Coronary artery (tissue), 2 donors: ENCODE results near the gene BID.

Experiments used
- DNase-seq: peaks from one replicate; pipeline ENCODE4 v3.0.0-alpha.2; 2017; ENCODE audit warnings: low spot score
- H3K27ac ChIP-seq, 2 donors: fragments of 200-600 bp; sonication (generic); one replicate each; pipeline ENCODE4 v1.5.1; 2016 to 2019
- H3K4me3 ChIP-seq: fragments of 200-600 bp; sonication (generic); 2 replicates; pipeline ENCODE4 v1.5.1; 2016; ENCODE audit warnings: mild to moderate bottlenecking, moderate library complexity
- TF ChIP-seq, protein P1 (sequence below): fragments of 200-600 bp; sonication (generic); IDR thresholded peaks from one replicate; pipeline ENCODE4 v1.5.1; 2019; ENCODE audit warnings: antibody characterized with exemption

Gene BID

DNA sequence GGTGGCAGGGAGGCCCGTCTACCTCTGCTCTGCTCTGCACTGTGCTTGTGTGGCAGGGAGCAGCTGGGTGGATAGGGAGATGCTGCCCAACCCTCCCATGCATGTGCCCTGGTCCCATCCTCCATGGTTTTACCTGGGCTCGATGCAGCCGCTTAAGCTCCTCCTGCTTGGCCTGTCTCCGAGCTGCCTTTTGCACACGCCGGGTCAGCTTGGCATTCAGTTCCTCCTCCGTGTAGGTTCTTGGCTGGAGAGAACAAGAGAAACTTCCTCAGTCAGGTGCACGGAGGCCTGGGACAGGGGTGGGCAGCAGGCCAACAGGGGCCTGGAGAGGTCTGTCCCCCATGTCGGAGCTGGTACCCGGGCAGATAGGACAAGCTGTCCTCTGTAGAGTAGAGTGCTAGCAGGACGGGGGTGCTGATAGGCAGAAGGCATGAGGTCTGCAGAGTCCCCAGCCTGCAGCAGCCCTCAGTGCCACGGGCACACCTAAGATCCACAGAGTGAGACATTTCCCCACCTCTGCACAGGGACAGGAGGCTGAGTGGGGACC is 36.4 kb upstream of the BID start:
- Histone ChIP-seq H3K4me3 (no peak overlapping the region), H3K27ac (no peak overlapping the region)
- no peak for DNase-seq
- TF ChIP-seq, protein P1, sequence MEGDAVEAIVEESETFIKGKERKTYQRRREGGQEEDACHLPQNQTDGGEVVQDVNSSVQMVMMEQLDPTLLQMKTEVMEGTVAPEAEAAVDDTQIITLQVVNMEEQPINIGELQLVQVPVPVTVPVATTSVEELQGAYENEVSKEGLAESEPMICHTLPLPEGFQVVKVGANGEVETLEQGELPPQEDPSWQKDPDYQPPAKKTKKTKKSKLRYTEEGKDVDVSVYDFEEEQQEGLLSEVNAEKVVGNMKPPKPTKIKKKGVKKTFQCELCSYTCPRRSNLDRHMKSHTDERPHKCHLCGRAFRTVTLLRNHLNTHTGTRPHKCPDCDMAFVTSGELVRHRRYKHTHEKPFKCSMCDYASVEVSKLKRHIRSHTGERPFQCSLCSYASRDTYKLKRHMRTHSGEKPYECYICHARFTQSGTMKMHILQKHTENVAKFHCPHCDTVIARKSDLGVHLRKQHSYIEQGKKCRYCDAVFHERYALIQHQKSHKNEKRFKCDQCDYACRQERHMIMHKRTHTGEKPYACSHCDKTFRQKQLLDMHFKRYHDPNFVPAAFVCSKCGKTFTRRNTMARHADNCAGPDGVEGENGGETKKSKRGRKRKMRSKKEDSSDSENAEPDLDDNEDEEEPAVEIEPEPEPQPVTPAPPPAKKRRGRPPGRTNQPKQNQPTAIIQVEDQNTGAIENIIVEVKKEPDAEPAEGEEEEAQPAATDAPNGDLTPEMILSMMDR = no peak

GRCh38 chr22:17808693-17809403 is 34.6 kb upstream of the BID start:
- DNase-seq = no peak
- Histone ChIP-seq H3K27ac (no peak overlapping the region), H3K4me3 (no peak overlapping the region)
- TF ChIP-seq, protein P1 = no peak

DNA sequence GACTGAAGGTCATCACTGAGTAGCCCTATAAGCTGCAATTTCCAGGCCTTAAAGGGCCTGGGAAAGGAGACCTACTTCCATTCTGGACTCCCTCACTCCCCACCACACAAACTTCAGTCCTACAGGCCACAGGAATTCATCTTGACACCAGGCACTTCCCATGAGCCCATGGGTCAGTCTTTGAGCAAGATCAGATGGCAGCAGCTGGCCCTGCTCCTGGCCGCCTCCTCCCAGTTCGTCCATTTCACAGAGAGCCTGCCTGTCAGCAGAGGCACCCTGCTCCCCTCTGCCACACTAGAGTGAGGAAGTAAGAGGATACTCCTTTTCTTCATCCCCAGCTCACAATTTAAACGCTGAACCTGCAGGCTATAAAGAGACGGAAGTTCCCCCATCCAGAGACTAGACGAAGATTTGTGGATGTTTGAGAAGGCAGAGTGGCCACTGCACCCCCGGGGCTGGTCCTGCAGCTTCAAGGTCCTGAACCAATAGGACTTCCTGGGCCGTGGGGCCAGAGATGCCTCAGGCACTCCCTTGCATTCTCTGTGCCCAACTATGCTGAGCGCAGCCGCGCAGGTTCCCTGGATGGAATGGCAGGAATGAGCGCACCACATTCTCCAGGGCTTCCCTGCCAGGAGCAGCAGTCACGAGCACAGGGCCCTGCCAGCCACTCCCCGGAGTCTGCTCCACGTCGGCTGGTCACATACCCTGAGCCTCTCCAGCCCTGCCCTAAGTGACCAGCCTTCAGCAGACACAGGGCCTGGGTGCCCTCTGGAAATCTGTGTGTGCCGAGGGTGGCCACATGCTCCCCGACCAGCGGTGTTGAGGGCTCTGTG is 33.5 kb upstream of the BID start:
- no peak for DNase-seq
- no peak overlapping the region for H3K27ac ChIP-seq
- TF ChIP-seq, protein P1 = no peak
- H3K4me3 ChIP-seq = no peak overlapping the region

DNA sequence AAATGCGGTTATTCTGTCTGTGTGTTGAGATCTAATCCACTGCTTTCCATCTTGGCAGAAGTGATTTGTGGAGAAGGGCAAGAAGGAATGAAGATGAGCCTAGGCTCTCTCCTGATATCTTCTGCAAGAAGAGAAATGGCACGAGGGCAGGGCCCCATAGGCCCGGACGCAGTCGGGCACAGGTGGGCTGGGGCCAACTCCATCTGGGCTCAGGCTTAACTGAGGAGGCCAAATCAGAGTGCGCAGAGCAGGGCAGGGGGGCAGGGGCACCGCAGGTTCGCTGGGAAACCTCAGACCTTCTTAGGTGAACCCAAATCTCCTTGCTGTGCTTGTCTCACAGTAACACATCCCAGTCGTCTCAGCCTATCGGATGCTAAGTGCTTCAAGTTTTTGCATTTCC is 32.8 kb upstream of the BID start:
- H3K27ac ChIP-seq = no peak overlapping the region
- TF ChIP-seq, protein P1 = no peak
- DNase-seq = no peak
- no peak overlapping the region for H3K4me3 ChIP-seq

- H3K27ac ChIP-seq = no peak overlapping the region
- DNase-seq = no peak
- no peak overlapping the region for H3K4me3 ChIP-seq
- TF ChIP-seq, protein P1 = no peak
These were observed 32.2 kb upstream of the BID start for GRCh38 chr22:17806437-17806836.

- H3K27ac ChIP-seq = no peak overlapping the region
- TF ChIP-seq, protein P1 = no peak
- no peak overlapping the region for H3K4me3 ChIP-seq
- no peak for DNase-seq
These were observed 30.2 kb upstream of the BID start for GRCh38 chr22:17804331-17805080.
